GM18502 (cell line): Measurements from ENCODE around the gene OR4F15.
"Not testable (repeated sequence)": the region's sequence is repeated elsewhere in the genome, so short reads cannot be mapped to it uniquely, and the experiment has no call there.

Source experiments
- ATAC-seq: cut with Tn5 transposase; IDR thresholded peaks from one replicate; pipeline ENCODE4 v1.9.1; 2021; ENCODE audit warnings: mild to moderate bottlenecking; ENCODE audit not compliant: unreplicated experiment, poor library complexity

The OR4F15 gene, protein sequence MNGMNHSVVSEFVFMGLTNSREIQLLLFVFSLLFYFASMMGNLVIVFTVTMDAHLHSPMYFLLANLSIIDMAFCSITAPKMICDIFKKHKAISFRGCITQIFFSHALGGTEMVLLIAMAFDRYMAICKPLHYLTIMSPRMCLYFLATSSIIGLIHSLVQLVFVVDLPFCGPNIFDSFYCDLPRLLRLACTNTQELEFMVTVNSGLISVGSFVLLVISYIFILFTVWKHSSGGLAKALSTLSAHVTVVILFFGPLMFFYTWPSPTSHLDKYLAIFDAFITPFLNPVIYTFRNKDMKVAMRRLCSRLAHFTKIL

DNA sequence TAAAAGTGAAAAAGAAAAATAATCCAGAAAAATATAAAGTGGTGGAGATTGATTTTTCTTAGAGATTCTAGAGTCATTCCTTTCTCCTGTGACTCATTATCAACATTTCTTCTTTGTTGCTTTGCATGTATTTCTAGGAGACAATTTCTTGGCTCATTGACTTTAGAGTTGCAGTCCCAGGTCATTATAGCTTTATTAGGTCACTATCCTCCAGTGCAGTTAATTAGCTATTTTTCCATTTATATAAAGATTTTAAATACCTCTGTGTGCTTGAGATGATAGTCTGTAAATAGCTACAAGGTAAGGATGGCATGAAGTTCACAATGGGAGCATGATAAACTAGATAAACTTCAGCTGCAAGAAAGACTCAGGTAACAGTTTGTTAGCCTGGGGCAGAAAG, at the start of gene OR4F15:
TSS of gene OR4F15 (plus strand) at position 301 of the 400 bp plus-strand sequence. CDS start 5,985 bp downstream, outside the sequence.
- no peak for ATAC-seq

- not testable (repeated sequence) for ATAC-seq
Observed at GRCh38 chr15:101764669-101765339, 47.2 kb upstream of the OR4F15 start.

DNA sequence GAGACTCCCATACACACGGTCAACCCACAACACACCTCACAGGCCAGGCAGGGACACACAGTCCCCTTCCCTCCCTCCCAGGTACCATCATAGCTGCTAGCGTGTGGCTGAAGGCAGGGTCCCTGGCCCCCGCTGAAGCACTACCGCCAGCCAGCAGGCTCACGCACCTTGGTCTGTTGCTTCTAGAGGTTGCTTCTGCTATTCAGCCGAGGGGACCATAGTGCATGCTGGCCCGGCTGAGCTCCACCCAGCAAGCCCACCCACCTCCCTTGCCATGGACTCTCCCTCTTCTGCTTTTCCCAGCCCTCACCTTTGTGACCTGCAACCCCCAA, 46.7 kb upstream of the OR4F15 start:
- ATAC-seq = not testable (repeated sequence)

DNA sequence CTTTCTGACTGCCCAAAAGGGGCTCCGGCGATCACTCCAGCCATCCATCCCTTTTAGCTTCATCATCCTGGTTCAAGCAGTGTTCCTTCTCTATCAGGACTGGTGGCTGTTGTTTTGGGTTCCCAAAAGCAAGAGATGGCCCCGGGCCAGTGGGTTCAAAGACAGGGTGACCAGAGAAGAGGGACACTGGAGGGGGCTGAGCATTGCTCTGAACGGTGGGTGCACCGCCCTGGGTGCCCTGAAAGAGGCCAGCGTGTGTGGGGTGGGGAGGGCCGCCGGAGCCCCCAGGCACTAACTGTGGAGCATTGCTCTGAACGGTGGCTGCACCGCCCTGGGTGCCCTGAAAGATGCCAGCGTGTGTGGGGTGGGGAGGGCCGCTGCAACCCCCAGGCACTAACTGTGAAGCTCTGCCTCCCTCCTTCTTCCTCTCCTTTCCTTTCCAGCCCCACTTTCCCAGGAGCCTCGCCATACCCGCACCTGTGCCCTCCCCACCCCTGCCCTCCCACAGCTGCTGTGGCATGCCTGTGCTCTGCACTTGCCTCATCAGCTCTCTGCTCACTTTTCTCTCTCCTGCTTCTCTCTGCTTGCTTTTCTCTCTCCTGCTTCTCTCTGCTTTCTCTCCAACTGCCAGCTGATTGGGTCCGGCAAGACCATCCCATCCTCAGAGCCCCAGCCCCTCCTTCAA, 46.1 kb upstream of the OR4F15 start:
- ATAC-seq = no peak

GRCh38 chr15:101767083-101767640, 44.8 kb upstream of the OR4F15 start:
- ATAC-seq = not testable (repeated sequence)

DNA sequence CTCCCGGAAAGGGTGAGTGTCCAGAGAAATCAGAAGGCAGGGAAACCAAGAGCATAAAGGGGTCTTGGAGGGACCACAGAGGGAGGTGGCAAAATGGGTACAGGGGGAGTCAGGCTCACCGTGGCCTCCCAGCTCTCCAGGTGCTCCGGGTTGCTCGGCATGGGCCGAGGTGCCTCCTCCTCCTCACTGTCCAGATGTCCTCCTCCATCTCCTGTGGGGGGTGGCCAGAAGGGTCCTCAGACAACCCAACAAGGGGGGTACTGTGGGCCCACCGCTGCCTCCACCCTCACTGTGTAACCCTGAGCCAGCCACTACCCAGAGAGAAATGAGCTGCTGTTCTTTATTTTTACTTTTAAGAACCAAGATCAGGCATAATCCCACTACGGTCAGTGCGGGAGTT, 39.1 kb upstream of the OR4F15 start:
- ATAC-seq = no peak

GRCh38 chr15:101773496-101774100, 38.4 kb upstream of the OR4F15 start:
- no peak for ATAC-seq

- ATAC-seq = no peak
Observed at GRCh38 chr15:101775136-101775535, 36.9 kb upstream of the OR4F15 start.

DNA sequence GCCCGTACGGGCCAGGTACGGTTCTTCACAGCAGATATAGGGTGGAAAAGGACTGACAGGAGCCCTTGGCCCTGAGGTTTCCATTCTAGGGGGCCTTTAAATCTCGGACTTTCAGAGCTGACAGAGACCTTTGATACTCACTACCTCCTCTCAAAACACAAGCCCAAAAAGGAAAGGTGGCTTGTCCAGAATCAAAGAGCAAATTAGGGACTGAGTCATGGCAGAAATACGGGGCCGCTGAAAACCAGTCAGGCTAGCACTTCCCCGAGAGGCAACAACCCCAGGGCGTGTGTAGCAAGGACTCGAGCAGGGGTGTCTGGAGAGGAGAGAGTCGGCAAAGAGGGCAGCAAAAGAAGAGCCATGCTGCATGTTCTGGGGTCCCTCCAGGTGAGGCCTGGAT, 33.4 kb upstream of the OR4F15 start:
- not testable (repeated sequence) for ATAC-seq

DNA sequence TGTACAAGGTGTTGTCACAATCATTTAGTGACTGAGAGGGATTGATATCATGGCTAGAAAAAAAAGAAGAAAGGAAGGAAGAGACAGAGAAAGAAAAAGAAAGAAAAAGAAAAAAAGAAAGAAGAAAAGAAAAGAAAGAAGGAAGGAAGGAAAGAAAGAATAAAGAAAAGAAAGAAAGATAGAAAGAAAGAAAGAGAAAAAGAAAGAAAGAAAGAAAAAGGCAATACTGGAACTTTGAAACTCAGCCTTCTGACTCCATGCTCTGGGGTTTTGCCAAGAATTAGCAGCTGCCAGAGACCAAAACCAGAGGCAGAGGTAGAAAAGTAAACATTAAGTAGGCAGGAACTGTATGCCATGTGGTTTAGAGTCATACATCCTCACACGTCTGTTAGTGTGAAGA, 31.8 kb upstream of the OR4F15 start:
- ATAC-seq = not testable (repeated sequence)

GRCh38 chr15:101781928-101782327, 30.1 kb upstream of the OR4F15 start:
- ATAC-seq = no peak

DNA sequence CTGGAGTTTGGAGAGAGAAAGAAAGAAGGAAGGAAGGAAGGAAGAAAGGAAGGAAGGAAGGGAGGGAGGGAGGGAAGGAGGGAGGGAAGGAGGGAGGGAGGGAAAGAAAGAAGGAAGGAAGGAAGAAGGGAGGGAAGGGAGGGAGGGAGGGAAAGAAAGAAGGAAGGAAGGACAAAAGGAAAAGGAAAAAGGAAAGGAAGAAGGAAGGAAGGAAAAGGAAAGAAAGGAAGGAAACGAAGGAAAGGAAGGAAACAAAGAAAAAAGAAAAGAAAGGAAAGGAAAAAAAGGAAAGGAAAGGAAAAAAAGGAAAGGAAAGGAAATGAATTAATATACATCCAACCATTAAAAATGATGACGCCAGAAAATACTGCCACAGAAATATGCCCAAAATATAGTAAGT, 27.4 kb upstream of the OR4F15 start:
- no peak for ATAC-seq

- ATAC-seq = not testable (repeated sequence)
Observed at GRCh38 chr15:101786422-101786821, 25.6 kb upstream of the OR4F15 start.

DNA sequence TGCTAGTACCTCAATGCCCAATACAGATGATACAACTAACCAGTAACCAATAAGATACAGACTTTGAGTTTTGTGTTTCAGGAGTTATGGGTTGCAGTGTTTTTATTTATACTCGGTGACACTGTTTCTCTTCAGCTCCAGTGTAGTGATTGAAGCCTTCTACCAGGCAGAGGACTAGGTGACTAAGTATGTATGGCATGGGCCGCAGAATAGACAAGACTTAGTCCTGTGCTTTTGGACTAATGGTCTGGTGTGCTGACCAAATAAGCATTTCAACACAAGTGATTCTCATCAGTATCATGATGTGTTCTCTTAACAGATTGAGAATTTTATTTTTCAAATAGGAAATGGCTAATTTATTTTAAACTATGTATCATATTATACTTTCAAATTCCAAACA, 24.0 kb upstream of the OR4F15 start:
- not testable (repeated sequence) for ATAC-seq

- ATAC-seq = not testable (repeated sequence)
Observed at GRCh38 chr15:101788503-101789269, 23.3 kb upstream of the OR4F15 start.

DNA sequence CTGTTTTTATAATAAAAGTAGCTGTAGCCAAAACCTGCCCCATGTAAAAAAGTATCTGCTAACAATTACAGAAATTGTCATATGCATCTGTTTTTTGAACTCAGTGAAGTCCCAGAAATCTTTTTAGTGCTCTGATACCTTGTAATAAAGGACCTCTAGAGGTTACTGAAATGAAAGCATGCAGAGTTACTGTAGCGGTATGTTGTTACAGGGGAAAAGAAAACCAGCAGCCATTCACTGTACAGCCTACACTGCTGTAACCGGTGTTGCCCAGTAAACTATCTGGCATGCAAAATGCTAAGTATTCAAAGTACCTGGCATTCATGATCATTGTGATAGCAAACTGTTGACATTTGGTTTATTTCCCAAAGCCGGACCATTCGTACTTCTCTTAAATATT, 21.3 kb upstream of the OR4F15 start:
- not testable (repeated sequence) for ATAC-seq

GRCh38 chr15:101793981-101794380, 18.0 kb upstream of the OR4F15 start:
- ATAC-seq = not testable (repeated sequence)

DNA sequence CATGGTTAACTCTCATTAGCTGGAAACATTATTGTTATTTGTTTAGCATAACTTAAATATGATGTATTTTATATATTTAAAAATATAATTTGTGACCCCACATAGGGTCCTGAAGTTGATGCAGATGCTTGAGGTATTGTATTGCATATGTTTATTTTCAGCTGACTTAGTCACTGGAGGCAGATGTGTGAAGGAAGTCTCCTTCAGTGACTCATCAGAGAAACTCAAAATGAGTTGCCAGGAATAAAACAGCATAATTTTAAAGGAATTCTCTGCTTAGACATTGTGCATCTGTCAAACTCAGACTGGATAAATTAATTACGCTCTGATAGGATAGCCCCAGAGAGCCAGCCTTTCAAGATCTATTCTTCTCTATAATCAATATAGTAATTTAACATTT, 16.5 kb upstream of the OR4F15 start:
- no peak for ATAC-seq

- ATAC-seq = no peak
Observed at GRCh38 chr15:101799665-101800064, 12.3 kb upstream of the OR4F15 start.

DNA sequence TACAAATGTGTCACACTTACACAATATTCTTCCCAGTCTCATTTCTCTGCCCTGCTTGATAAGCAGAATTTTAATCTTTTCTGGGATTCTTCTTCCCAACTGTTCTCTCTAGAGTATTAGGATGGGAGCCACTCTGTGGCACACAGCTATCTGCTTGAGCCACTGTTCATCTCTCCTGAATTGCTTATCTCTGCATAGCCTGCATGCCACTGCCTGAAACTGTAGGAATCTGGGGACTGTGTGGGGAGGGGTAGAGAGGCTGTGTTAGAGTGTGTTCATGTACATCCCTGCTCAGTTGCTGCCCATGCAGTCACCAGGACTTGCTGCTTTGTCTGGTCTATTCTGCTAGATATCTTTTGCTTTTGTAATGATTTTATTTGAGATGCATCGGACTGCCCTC, 11.0 kb upstream of the OR4F15 start:
- no peak for ATAC-seq
